Mucosa of rectum (tissue), 2 donors: ENCODE results near the gene ZNF512.
"Not testable (repeated sequence)": the region's sequence is repeated elsewhere in the genome, so short reads cannot be mapped to it uniquely, and the experiment has no call there.

Experiments
- H3K27ac ChIP-seq, 2 donors: one replicate each; pipeline ENCODE4 v1.7.0; 2013; ENCODE audit warnings: inconsistent platforms in 2 of 2, low read depth in 2 of 2, low read length in 2 of 2
- H3K27me3 ChIP-seq, 2 donors: one replicate each; pipeline ENCODE4 v1.7.0; 2013; ENCODE audit warnings: low read length in 2 of 2; ENCODE audit not compliant: control insufficient read depth in 2 of 2, insufficient read depth in 2 of 2
- H3K36me3 ChIP-seq, 2 donors: one replicate each; pipeline ENCODE4 v1.7.0; 2013; ENCODE audit warnings: low read length in 2 of 2; ENCODE audit not compliant: control insufficient read depth in 2 of 2, insufficient read depth in 2 of 2
- H3K4me1 ChIP-seq, 2 donors: one replicate each; pipeline ENCODE4 v1.7.0; 2013; ENCODE audit warnings: low read length in 2 of 2, mild to moderate bottlenecking in 1 of 2; ENCODE audit not compliant: control insufficient read depth in 2 of 2, insufficient read depth in 2 of 2
- H3K4me3 ChIP-seq, 2 donors: one replicate each; pipeline ENCODE4 v1.7.0; 2013; ENCODE audit warnings: low read length in 2 of 2
- H3K9ac ChIP-seq, 2 donors: one replicate each; pipeline ENCODE4 v1.7.0; 2013; ENCODE audit warnings: low read length in 2 of 2, low read depth in 1 of 2, mild to moderate bottlenecking in 1 of 2
- H3K9me3 ChIP-seq, 2 donors: one replicate each; pipeline ENCODE4 v1.7.0; 2013; ENCODE audit warnings: low read length in 2 of 2; ENCODE audit not compliant: control insufficient read depth in 2 of 2
- donor health status: healthy.
- donor health status: Normal muscosa, but diverticular disease.

The ZNF512 gene

GRCh38 chr2:27554451-27554850, 28.4 kb upstream of the ZNF512 start:
- H3K9me3 ChIP-seq, H3K4me1 ChIP-seq, H3K36me3 ChIP-seq, H3K9ac ChIP-seq, H3K4me3 ChIP-seq, H3K27ac ChIP-seq, H3K27me3 ChIP-seq: not testable (repeated sequence)

DNA sequence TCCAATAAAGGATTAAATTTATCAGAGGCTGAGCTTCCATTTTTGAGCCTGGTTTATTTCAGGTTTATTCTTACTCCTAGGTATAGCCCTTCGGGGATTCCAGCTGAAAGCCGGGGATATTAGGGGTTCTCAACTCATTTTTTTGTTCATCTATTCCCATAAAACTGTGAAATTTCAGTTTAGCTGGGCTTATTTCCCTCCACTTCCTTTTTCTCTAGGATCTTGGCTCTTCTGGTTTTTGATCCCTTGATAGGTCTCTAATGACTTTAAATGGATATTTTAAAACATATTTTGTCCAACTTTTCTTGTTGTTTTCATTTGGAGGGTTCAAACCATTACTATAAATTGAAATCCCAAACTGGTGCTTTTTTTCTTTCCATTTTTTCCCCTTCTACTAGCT, 23.6 kb upstream of the ZNF512 start:
- H3K4me3 ChIP-seq, result no peak overlapping the region

GRCh38 chr2:27561060-27561459, 21.8 kb upstream of the ZNF512 start:
- no peaks in the 10 kb centered on the region for H3K36me3 ChIP-seq
- no peak overlapping the region for H3K4me3 ChIP-seq
- no peaks in the 10 kb centered on the region for H3K27me3 ChIP-seq
- H3K9ac ChIP-seq, result no peak overlapping the region
- H3K4me1 ChIP-seq, result no peaks in the 10 kb centered on the region
- no peak overlapping the region for H3K27ac ChIP-seq
- H3K9me3 ChIP-seq, result no peaks in the 10 kb centered on the region

More for the DNA sequence above, 23.6 kb upstream of the ZNF512 start:
- H3K27ac ChIP-seq, result no peak overlapping the region
- no peaks in the 10 kb centered on the region for H3K9me3 ChIP-seq
- H3K9ac ChIP-seq, result no peak overlapping the region
- no peaks in the 10 kb centered on the region for H3K4me1 ChIP-seq
- no peaks in the 10 kb centered on the region for H3K27me3 ChIP-seq
- H3K36me3 ChIP-seq, result no peaks in the 10 kb centered on the region

DNA sequence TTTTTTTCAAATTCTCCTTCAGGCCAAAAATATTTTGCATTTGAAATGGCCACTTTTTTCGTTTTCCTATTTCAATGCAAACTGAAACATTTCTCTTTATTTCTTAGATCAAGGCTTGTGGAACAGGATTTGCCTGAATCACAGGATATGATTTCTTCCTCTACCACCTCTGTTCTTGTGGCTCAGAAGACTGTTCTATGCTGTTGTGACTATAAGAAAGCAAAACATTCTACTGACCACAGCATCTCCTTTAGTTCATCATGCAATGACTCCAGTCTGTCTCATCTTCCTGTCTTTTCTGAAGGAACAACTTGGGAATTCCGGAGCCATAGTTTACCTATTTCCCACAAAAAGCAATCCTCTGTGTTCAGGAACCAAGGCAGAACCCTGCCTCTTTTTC, 16.2 kb upstream of the ZNF512 start:
- Histone ChIP-seq H3K9me3 (no peaks in the 10 kb centered on the region), H3K4me1 (no peaks in the 10 kb centered on the region), H3K36me3 (no peaks in the 10 kb centered on the region), H3K27ac (no peak overlapping the region), H3K27me3 (peaks cover 0 to 5% of the 10 kb centered on the region in 2 donors), H3K4me3 (no peak overlapping the region), H3K9ac (no peak overlapping the region)

GRCh38 chr2:27569398-27569797, 13.4 kb upstream of the ZNF512 start:
- Histone ChIP-seq H3K9me3 (peaks cover 2 to 4% of the 10 kb centered on the region in 2 donors), H3K4me3 (no peak overlapping the region), H3K27me3 (peaks cover 0 to 5% of the 10 kb centered on the region in 2 donors)

GRCh38 chr2:27571197-27571596, 11.6 kb upstream of the ZNF512 start:
- H3K27ac ChIP-seq, result no peak overlapping the region
- no peaks in the 10 kb centered on the region for H3K36me3 ChIP-seq
- peaks cover 0 to 5% of the 10 kb centered on the region in 2 donors for H3K27me3 ChIP-seq
- H3K9ac ChIP-seq, result no peak overlapping the region
- no peaks in the 10 kb centered on the region for H3K4me1 ChIP-seq
- H3K4me3 ChIP-seq, result no peak overlapping the region
- peaks cover 4% of the 10 kb centered on the region in 2 donors for H3K9me3 ChIP-seq

More at GRCh38 chr2:27569398-27569797, 13.4 kb upstream of the ZNF512 start:
- Histone ChIP-seq H3K27ac (no peak overlapping the region), H3K9ac (no peak overlapping the region), H3K4me1 (no peaks in the 10 kb centered on the region), H3K36me3 (no peaks in the 10 kb centered on the region)

- H3K36me3 ChIP-seq, result no peaks in the 10 kb centered on the region
- H3K9me3 ChIP-seq, result peaks cover 4 to 8% of the 10 kb centered on the region in 2 donors
- H3K4me1 ChIP-seq, result no peaks in the 10 kb centered on the region
- no peak overlapping the region for H3K4me3 ChIP-seq
- H3K27me3 ChIP-seq, result peaks cover 0 to 5% of the 10 kb centered on the region in 2 donors
- H3K27ac ChIP-seq, result no peak overlapping the region
- H3K9ac ChIP-seq, result no peak overlapping the region
These were observed 11.2 kb upstream of the ZNF512 start for GRCh38 chr2:27571681-27572080.

- no peak overlapping the region for H3K4me3 ChIP-seq
- no peak overlapping the region for H3K9ac ChIP-seq
- H3K27me3 ChIP-seq, result peaks cover 0 to 5% of the 10 kb centered on the region in 2 donors
- H3K27ac ChIP-seq, result no peak overlapping the region
- no peaks in the 10 kb centered on the region for H3K36me3 ChIP-seq
- no peaks in the 10 kb centered on the region for H3K4me1 ChIP-seq
- H3K9me3 ChIP-seq, result peaks cover 4 to 9% of the 10 kb centered on the region in 2 donors
These were observed 10.4 kb upstream of the ZNF512 start for GRCh38 chr2:27572439-27572838.

DNA sequence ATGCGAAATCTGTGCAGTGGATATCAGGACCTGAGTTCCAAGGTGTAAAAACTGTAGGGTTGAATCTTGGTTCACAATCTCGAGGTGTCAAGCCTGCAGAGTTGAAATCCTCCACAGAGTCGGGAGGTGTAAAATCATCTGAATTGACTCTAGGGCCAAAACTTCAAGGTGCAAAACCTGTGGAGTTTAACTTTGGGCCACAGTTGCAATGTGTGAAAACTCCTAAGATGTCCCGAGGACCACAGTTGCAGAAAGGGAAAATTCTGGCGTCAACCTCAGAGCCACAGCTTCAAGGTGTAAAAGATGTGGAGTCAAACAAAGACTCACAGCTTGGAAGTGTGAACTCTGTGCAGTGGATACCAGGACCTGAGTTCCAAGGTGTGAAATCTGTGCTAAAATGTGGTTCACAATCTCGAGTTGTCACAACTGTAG, 9.8 kb upstream of the ZNF512 start:
- Histone ChIP-seq H3K9ac (no peak overlapping the region), H3K27me3 (peaks cover 0 to 5% of the 10 kb centered on the region in 2 donors), H3K4me3 (no peak overlapping the region), H3K4me1 (no peaks in the 10 kb centered on the region), H3K27ac (no peak overlapping the region), H3K9me3 (peaks cover 4 to 11% of the 10 kb centered on the region in 2 donors), H3K36me3 (no peaks in the 10 kb centered on the region)

DNA sequence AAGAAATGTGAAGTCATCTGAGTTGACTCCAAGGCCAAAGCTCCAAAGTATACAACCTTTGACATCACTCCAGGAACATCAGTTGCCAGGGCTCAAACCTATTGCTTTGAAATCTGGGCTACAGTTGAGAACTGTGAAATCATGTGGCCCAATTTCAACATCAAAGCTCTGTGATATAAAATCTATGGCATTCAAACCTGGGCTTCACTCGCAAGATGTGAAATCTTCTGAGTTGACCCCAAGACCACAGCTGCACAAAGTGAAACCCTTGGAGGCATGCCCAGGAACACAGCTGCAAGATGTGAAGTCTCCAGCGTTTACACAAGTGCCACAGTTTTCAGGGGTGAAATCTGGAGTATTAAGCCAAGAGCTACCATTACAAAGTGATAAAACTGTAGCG, 9.4 kb upstream of the ZNF512 start:
- Histone ChIP-seq H3K36me3 (no peaks in the 10 kb centered on the region), H3K9me3 (peaks cover 4 to 14% of the 10 kb centered on the region in 2 donors), H3K27me3 (peaks cover 0 to 5% of the 10 kb centered on the region in 2 donors), H3K27ac (no peak overlapping the region), H3K4me1 (no peaks in the 10 kb centered on the region), H3K9ac (no peak overlapping the region), H3K4me3 (no peak overlapping the region)
